IMR-90 (cell line): ENCODE results near the gene PRM3. TPM values are rescaled to one million over a fixed set of nuclear protein-coding genes. Genes with fewer than 3 reads are reported as not detected.
A peak's percentile ranks its signal among the peaks of the same experiment; 100 is the strongest.

Source experiments
- ATAC-seq: fragments of 200-7000 bp; cut with Tn5 transposase; 2 replicates; pipeline ENCODE4 v1.9.1; 2020; ENCODE audit warnings: low read depth, mild to moderate bottlenecking, moderate library complexity
- BruUV-seq: library from RNA; stranded (reverse); fragments of 400-500 nt; replicated peaks from 2 replicates; lab custom pipeline; 2021; lab: Mats Ljungman, UMichigan
- CTCF ChIA-PET: fragments of 300-600 bp; formaldehyde crosslinking; extraction: SDS; loops from one replicate; lab custom pipeline; 2021; ENCODE audit warnings: antibody characterized with exemption; lab: Yijun Ruan, JAX
- POLR2A ChIA-PET: fragments of 300-600 bp; sonication (Branson Sonifier 250); formaldehyde crosslinking; loops from one replicate; lab custom pipeline; 2022; ENCODE audit warnings: antibody characterized with exemption; ENCODE audit not compliant: unreplicated experiment; lab: Charles Lee
- DNase-seq: peaks from one replicate; pipeline ENCODE4 v3.0.0; 2013
- H2AFZ ChIP-seq: replicated peaks from 2 replicates; pipeline ENCODE3; 2013; ENCODE audit warnings: low read length, mild to moderate bottlenecking; ENCODE audit not compliant: poor library complexity
- H2AK5ac ChIP-seq: 2 replicates; pipeline ENCODE4 v1.6.1; 2013; ENCODE audit warnings: low read depth, low read length, inconsistent platforms
- H2AK9ac ChIP-seq: replicated peaks from 2 replicates; pipeline ENCODE3; 2013; ENCODE audit warnings: mild to moderate bottlenecking, low read depth, low read length, moderate library complexity; ENCODE audit not compliant: poor library complexity
- H2BK120ac ChIP-seq: 2 replicates; pipeline ENCODE4 v1.6.1; 2013; ENCODE audit warnings: low read depth, low read length, inconsistent platforms
- H2BK15ac ChIP-seq: 3 replicates; pipeline ENCODE4 v1.6.1; 2013; ENCODE audit warnings: low read depth, low read length, inconsistent platforms
- H2BK20ac ChIP-seq: 2 replicates; pipeline ENCODE4 v1.6.1; 2013; ENCODE audit warnings: low read depth, mild to moderate bottlenecking, inconsistent platforms, low read length, moderate library complexity
- H2BK5ac ChIP-seq: 2 replicates; pipeline ENCODE4 v1.6.1; 2013; ENCODE audit warnings: mild to moderate bottlenecking, low read depth, low read length, inconsistent platforms; ENCODE audit not compliant: poor library complexity, severe bottlenecking
- H3K14ac ChIP-seq: replicated peaks from 2 replicates; pipeline ENCODE4 v1.6.1; 2013; ENCODE audit warnings: low read depth, low read length, inconsistent platforms
- H3K18ac ChIP-seq: 2 replicates; pipeline ENCODE4 v1.6.1; 2013; ENCODE audit warnings: low read depth, low read length, control low read depth
- H3K23ac ChIP-seq: 2 replicates; pipeline ENCODE4 v1.6.1; 2013; ENCODE audit warnings: low read depth, low read length, inconsistent platforms
- H3K27ac ChIP-seq: 2 replicates; pipeline ENCODE4 v1.5.1; 2013; ENCODE audit warnings: mild to moderate bottlenecking, control low read depth, low read length; ENCODE audit not compliant: insufficient read depth
- H3K27me3 ChIP-seq: 2 replicates; pipeline ENCODE4 v1.6.1; 2013; ENCODE audit warnings: low read length; ENCODE audit not compliant: control insufficient read depth, insufficient read depth
- H3K36me3 ChIP-seq: 2 replicates; pipeline ENCODE4 v1.6.1; 2013; ENCODE audit warnings: low read length, mixed read lengths; ENCODE audit not compliant: control insufficient read depth, insufficient read depth
- H3K4ac ChIP-seq: 2 replicates; pipeline ENCODE4 v1.6.1; 2013; ENCODE audit warnings: low read depth, low read length, inconsistent platforms
- H3K4me1 ChIP-seq: 2 replicates; pipeline ENCODE4 v1.6.1; 2013; ENCODE audit warnings: low read length, mixed read lengths; ENCODE audit not compliant: control insufficient read depth, insufficient read depth
- H3K4me2 ChIP-seq: 2 replicates; pipeline ENCODE4 v1.6.1; 2013; ENCODE audit warnings: low read depth, mild to moderate bottlenecking, control low read depth, low read length, moderate library complexity
- H3K4me3 ChIP-seq: 2 replicates; pipeline ENCODE4 v1.5.1; 2013; ENCODE audit warnings: low read depth, mild to moderate bottlenecking, control low read depth, low read length, moderate library complexity; ENCODE audit not compliant: insufficient read depth
- H3K56ac ChIP-seq: 2 replicates; pipeline ENCODE4 v1.6.1; 2013; ENCODE audit warnings: low read length, inconsistent platforms; ENCODE audit not compliant: insufficient read depth; ENCODE audit errors: extremely low read depth
- H3K79me1 ChIP-seq, 2 experiments: 2 replicates each; pipeline ENCODE4 v1.6.1; 2013; ENCODE audit warnings: low read length in 2 of 2, inconsistent platforms in 1 of 2, low read depth in 1 of 2
- H3K9ac ChIP-seq: 2 replicates; pipeline ENCODE4 v1.6.1; 2013; ENCODE audit warnings: low read depth, low read length, control low read depth
- H3K9me1 ChIP-seq: 2 replicates; pipeline ENCODE4 v1.6.1; 2013; ENCODE audit warnings: low read length, inconsistent platforms; ENCODE audit not compliant: insufficient read depth
- H3K9me3 ChIP-seq: 2 replicates; pipeline ENCODE4 v1.6.1; 2013; ENCODE audit warnings: low read length; ENCODE audit not compliant: control insufficient read depth, insufficient read depth
- H4K20me1 ChIP-seq: 2 replicates; pipeline ENCODE4 v1.6.1; 2013; ENCODE audit warnings: low read length, inconsistent platforms; ENCODE audit not compliant: insufficient read depth
- H4K5ac ChIP-seq: 2 replicates; pipeline ENCODE4 v1.6.1; 2013; ENCODE audit warnings: mild to moderate bottlenecking, low read depth, low read length, control low read depth
- H4K8ac ChIP-seq, 2 experiments: 2 replicates each; pipeline ENCODE4 v1.6.1; 2013; ENCODE audit warnings: low read depth in 2 of 2, low read length in 2 of 2, control low read depth in 1 of 2, inconsistent platforms in 1 of 2
- H4K91ac ChIP-seq: 2 replicates; pipeline ENCODE4 v1.6.1; 2013; ENCODE audit warnings: low read depth, low read length, inconsistent platforms; ENCODE audit not compliant: insufficient read depth
- NFE2L2 ChIP-seq: fragments of 150-350 bp; IDR thresholded peaks from 2 replicates; pipeline ENCODE4 v1.6.1; 2016; ENCODE audit warnings: low read depth, mild to moderate bottlenecking, low read length
- USF2 ChIP-seq: fragments of 150-350 bp; IDR thresholded peaks from 2 replicates; pipeline ENCODE4 v1.6.1; 2017; ENCODE audit warnings: mild to moderate bottlenecking, antibody characterized with exemption, low read length, low read depth
- WGBS, 2 experiments: methylation state at CpG; one replicate each; pipeline versions ENCODE4 v1.1.5 to v1.1.7; 2013; ENCODE audit warnings: missing lambda C conversion rate in 2 of 2; ENCODE audit not compliant: insufficient read length in 1 of 2; ENCODE audit errors: extremely low coverage in 2 of 2; 5-methylcytosine and 5-hydroxymethylcytosine counted together
- dilution Hi-C: fragments of 300-500 bp; cut with HindIII; formaldehyde crosslinking; loops from one replicate; pipeline ENCODE4 v1.14.3; 2018; ENCODE audit warnings: low sequenced_read_pairs; ENCODE audit not compliant: unreplicated experiment
- in situ Hi-C: fragments of 300-500 bp; cut with MboI; formaldehyde crosslinking; loops from 3 replicates; pipeline ENCODE4 v1.14.3; 2019; ENCODE audit warnings: low sequenced_read_pairs, inconsistent platforms, mixed read lengths
- intact Hi-C: fragments of 100-400 bp; cut with micrococcal nuclease; formaldehyde crosslinking; loops from 2 replicates; pipeline ENCODE4 v1.10.0; 2022
- polyA plus RNA-seq, 3 experiments: library from polyadenylated mRNA; depleted of rRNA; stranded (reverse); fragments of >200 nt; gene quantifications; 2 replicates each; pipeline ENCODE4 v1.2.3, GENCODE V29; 2012; ENCODE audit warnings: low replicate concordance in 1 of 3
- total RNA-seq: library from RNA; depleted of rRNA; stranded (reverse); fragments of >200 nt; gene quantifications from 2 replicates; pipeline ENCODE4 v1.2.3, GENCODE V29; 2012

Gene PRM3
- total and polyA plus RNA-seq, 2 of the 4 experiments (the other 2 are of a cell fraction): not detected

- intact Hi-C loops (loop anchor here (5.0 to 10.0 kb wide), 3 partner anchors 115 to 218 kb away; no protein-coding TSS in a partner anchor), dilution Hi-C loops (no loop called here), in situ Hi-C loops (loop anchor here (5.0 kb wide), 2 partner anchors 148 to 283 kb away; no protein-coding TSS in a partner anchor)
- peak overlapping the region in 1 of 2 experiments; percentile 33; a peak in 1 of 4 replicates for H4K8ac ChIP-seq
- H3K79me1 ChIP-seq: peaks cover 14 to 34% of the 10 kb centered on the region in 2 experiments; a peak in 3 of 4 replicates
- H3K4ac ChIP-seq: no peak overlapping the region
- no peak overlapping the region for H3K56ac ChIP-seq
- no peaks in the 10 kb centered on the region for H3K27me3 ChIP-seq
- TF ChIP-seq USF2: 0 out of 2 replicates have a peak, but pooled peaks have one; percentile 29
- TF ChIP-seq NFE2L2: no peak
- no peak overlapping the region for H3K18ac ChIP-seq
- DNase-seq: peak; percentile 78
- no peak overlapping the region for H2AK9ac ChIP-seq
- no peak overlapping the region for H3K9ac ChIP-seq
- H3K9me3 ChIP-seq: no peaks in the 10 kb centered on the region
- no peak overlapping the region for H3K23ac ChIP-seq
- 57% methylated on average over 9 of the region's 16 CpGs; no CpG with 5 or more reads in 1 of the 2 experiments for WGBS, 2 experiments
- H4K91ac ChIP-seq: no peak overlapping the region
- no TSS peak for BruUV-seq
- no peak overlapping the region for H2BK5ac ChIP-seq
- H2AK5ac ChIP-seq: no peak overlapping the region
- H3K27ac ChIP-seq: peak overlapping the region; percentile 22; the same call in 1 of the 2 replicates
- H2BK120ac ChIP-seq: no peak overlapping the region
- ATAC-seq: peak; percentile 19
- ChIA-PET CTCF (no interaction called here), POLR2A (no interaction called here)
- no peak overlapping the region for H4K5ac ChIP-seq
- no peak overlapping the region for H2AFZ ChIP-seq
- H3K14ac ChIP-seq: no peak overlapping the region
- peaks cover 11% of the 10 kb centered on the region for H3K4me1 ChIP-seq
- H3K36me3 ChIP-seq: peaks cover 30% of the 10 kb centered on the region
- no peak overlapping the region for H3K4me2 ChIP-seq
- peaks cover 49% of the 10 kb centered on the region for H4K20me1 ChIP-seq
- H2BK20ac ChIP-seq: no peak overlapping the region
- H3K4me3 ChIP-seq: no peak overlapping the region
- peaks cover 9% of the 10 kb centered on the region; the same call in 1 of the 2 replicates for H3K9me1 ChIP-seq
- H2BK15ac ChIP-seq: no peak overlapping the region
Measured at GRCh38 chr16:11250091-11250785, 23.2 kb downstream of the PRM3 start.
